ENCODE data around the gene BCAP31. TPM values are rescaled to one million over a fixed set of nuclear protein-coding genes. Genes with fewer than 3 reads are reported as not detected.
"Not testable (repeated sequence)": the region's sequence is repeated elsewhere in the genome, so short reads cannot be mapped to it uniquely, and the experiment has no call there.

The BCAP31 gene
- total RNA-seq, 2 donors from 2014 or later: 64.6 TPM

DNA sequence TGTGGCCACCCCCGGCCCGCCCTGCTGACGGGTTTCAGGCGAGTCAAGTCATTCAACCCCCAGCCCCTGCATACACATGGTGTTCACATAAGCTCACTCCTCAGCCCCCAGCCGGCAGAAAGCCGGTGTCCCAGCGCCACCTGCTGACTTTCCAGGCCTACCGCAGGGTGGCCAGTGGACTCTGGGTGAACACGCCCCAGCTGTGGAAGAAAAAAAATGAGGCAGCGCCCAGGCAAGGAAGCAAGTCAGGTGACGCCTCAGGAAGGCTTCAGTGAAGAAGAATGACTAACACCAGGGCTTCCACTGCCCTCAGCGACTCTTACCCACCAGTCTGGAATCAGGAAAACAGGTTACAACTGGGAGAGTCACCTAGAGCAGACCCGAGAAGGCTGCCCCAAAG is 15.8 kb downstream of the BCAP31 start:
- intact Hi-C loops (cut with DNase I): no loop called here
- peak overlapping the region in 2 of 4 donors; percentile 30 to 41 for H3K27ac ChIP-seq
- WGBS, 2 donors: 15 to 17% methylated on average over 7 to 10 of the region's 13 CpGs

GRCh38 chrX:153707406-153707805 is 16.8 kb downstream of the BCAP31 start:
- no peaks in the 10 kb centered on the region for H3K9me3 ChIP-seq
- WGBS, 2 donors: 89 to 93% methylated on average over 3 to 5 of the region's 6 CpGs
- DNase-seq (no peak), ATAC-seq (no peak)
- peaks cover 13% of the 10 kb centered on the region for H3K4me1 ChIP-seq
- intact Hi-C loops (cut with DNase I): no loop called here
- no peaks in the 10 kb centered on the region for H3K36me3 ChIP-seq (replicated peaks in 1 of 2; ENCODE audit: insufficient read depth in 1 of 2, low read depth in 2 of 2)
- no peak overlapping the region for H3K27ac ChIP-seq
- TF ChIP-seq, protein P1, sequence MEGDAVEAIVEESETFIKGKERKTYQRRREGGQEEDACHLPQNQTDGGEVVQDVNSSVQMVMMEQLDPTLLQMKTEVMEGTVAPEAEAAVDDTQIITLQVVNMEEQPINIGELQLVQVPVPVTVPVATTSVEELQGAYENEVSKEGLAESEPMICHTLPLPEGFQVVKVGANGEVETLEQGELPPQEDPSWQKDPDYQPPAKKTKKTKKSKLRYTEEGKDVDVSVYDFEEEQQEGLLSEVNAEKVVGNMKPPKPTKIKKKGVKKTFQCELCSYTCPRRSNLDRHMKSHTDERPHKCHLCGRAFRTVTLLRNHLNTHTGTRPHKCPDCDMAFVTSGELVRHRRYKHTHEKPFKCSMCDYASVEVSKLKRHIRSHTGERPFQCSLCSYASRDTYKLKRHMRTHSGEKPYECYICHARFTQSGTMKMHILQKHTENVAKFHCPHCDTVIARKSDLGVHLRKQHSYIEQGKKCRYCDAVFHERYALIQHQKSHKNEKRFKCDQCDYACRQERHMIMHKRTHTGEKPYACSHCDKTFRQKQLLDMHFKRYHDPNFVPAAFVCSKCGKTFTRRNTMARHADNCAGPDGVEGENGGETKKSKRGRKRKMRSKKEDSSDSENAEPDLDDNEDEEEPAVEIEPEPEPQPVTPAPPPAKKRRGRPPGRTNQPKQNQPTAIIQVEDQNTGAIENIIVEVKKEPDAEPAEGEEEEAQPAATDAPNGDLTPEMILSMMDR (IDR thresholded peaks at IDR 0.05): no peak
- H3K4me3 ChIP-seq: no peak overlapping the region
- no peaks in the 10 kb centered on the region for H3K27me3 ChIP-seq

More for the DNA sequence above, 15.8 kb downstream of the BCAP31 start:
- TF ChIP-seq POLR2A (IDR thresholded peaks at IDR 0.05): no peak
- TF ChIP-seq, protein P1 (IDR thresholded peaks at IDR 0.05): peak in 6 of 7 experiments; percentile 37 to 80 (median 68)
- no peaks in the 10 kb centered on the region for H3K9me3 ChIP-seq
- H3K27me3 ChIP-seq: no peaks in the 10 kb centered on the region
- DNase-seq (peak; percentile 70 to 84 (median 82)), ATAC-seq (peak; percentile 88)
- no peak overlapping the region for H3K4me3 ChIP-seq
- no peaks in the 10 kb centered on the region for H3K36me3 ChIP-seq (replicated peaks in 1 of 2; ENCODE audit: insufficient read depth in 1 of 2, low read depth in 2 of 2)
- peaks cover 5% of the 10 kb centered on the region for H3K4me1 ChIP-seq

GRCh38 chrX:153706799-153707198 is 17.4 kb downstream of the BCAP31 start:
- ATAC-seq (no peak), DNase-seq (no peak)
- Histone ChIP-seq H3K27ac (no peak overlapping the region), H3K4me3 (no peak overlapping the region), H3K27me3 (no peaks in the 10 kb centered on the region), H3K9me3 (no peaks in the 10 kb centered on the region), H3K36me3 (replicated peaks in 1 of 2; ENCODE audit: insufficient read depth in 1 of 2, low read depth in 2 of 2) (no peaks in the 10 kb centered on the region), H3K4me1 (peaks cover 13% of the 10 kb centered on the region)
- TF ChIP-seq, protein P1 (IDR thresholded peaks at IDR 0.05): no peak
- no peak for TF ChIP-seq POLR2A (IDR thresholded peaks at IDR 0.05)
- intact Hi-C loops (cut with DNase I): no loop called here
- WGBS, 2 donors: 74 to 92% methylated on average over 6 to 7 of the region's 9 CpGs

DNA sequence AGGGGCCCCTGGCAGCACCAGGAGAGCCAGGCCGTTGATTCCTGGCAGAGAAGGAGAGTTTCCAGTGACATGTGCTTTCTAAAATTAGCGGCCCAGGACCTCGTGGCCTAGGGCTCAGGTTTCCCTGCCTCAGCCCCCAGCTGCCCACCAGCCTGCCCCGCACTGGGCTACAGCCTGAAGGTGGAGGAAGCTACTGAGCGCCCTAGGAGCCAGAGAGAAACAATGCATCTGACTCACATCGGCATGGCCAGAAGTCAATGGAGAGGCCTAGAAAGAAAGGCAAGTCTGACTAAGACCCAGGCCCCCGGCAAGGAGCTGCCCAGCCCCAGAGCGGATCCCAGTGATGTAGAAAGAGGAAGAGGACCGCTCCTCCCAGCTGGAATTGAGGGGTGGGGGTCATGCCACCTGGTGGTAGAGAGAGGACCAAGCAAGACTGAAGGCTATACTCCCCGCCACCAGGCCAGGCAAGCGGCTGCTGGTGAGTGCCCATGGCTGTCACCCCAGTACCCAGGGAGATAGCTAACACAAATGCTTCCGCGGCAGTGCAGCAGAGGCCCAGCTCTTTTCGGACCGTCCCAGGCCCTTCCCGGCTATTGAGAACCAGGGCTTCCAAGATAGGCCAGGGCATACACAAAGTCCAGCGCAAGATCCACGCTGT is 18.7 kb downstream of the BCAP31 start:
- H3K4me3 ChIP-seq; H3K27ac ChIP-seq; ATAC-seq; DNase-seq; H3K36me3 ChIP-seq (replicated peaks in 1 of 2; ENCODE audit: insufficient read depth in 1 of 2, low read depth in 2 of 2); H3K9me3 ChIP-seq; intact Hi-C loops (cut with DNase I); H3K27me3 ChIP-seq: not testable (repeated sequence)
- WGBS, 2 donors: 70 to 86% methylated on average over 7 to 14 of the region's 18 CpGs
- peaks cover 13% of the 10 kb centered on the region for H3K4me1 ChIP-seq
- TF ChIP-seq, protein P1 (IDR thresholded peaks at IDR 0.05): peak in 1 of 7 experiments; percentile 10

- 73 to 90% methylated on average over 2 to 10 of the region's 12 CpGs for WGBS, 2 donors
- H3K9me3 ChIP-seq; H3K27me3 ChIP-seq; H3K4me3 ChIP-seq; ATAC-seq; intact Hi-C loops (cut with DNase I); DNase-seq; H3K27ac ChIP-seq; H3K36me3 ChIP-seq (replicated peaks in 1 of 2; ENCODE audit: insufficient read depth in 1 of 2, low read depth in 2 of 2): not testable (repeated sequence)
- peaks cover 13% of the 10 kb centered on the region for H3K4me1 ChIP-seq
Observed at GRCh38 chrX:153704631-153705402, 19.4 kb downstream of the BCAP31 start.
